AML-193 (cell line): ENCODE results near the gene TM4SF1.
"Not testable (repeated sequence)": the region's sequence is repeated elsewhere in the genome, so short reads cannot be mapped to it uniquely, and the experiment has no call there.

Experiments
- DNase-seq, 2 experiments: peaks; one replicate each; lab custom pipeline; 2025; lab: John Stamatoyannopoulos, UW

The TM4SF1 gene

GRCh38 chr3:149343951-149344350 lies 33.5 kb downstream of the TM4SF1 start:
- DNase-seq: no peak

DNA sequence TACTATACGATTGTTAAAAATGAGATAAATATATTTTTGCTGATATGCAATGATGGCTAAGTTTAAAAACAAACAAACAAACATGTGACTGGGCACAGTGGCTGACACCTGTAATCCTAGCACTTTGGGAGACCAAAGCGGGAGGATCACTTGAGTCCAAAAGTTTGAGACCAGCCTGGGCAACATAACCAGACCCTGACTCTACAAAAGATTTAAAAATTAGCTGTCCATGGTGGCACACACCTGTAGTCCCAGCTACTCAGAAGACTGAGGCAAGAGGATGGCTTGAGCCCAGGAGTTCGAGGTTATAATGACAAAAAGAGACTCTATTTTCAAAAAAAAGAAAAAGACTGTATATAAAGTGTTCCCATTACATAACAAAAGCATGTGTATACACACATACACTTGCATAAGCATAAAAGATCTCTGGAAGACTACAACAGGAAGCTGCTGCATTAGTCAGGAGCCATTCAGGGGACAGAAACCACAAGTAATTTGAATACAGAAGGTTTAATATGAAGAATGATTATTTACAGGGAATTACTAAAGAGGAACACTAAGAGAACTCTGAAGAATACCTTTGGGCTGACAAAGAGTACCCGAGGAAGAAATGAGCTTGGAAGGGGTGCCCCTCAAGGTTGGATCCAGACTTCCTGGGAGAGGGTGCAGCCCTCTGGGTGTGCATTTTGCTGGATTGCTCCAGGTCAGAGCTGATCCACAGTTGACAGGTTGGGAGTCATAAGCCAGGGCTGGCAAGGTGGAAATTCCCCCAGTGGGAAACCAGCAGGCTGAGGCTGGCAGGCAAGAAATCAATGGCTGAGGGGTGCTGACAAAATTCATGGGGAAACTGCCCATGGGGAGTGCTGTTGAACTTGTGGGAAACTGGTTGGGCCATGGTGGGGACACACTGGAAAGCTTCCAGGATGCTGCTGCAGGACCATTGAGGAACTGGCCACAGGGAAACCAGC lies 34.8 kb downstream of the TM4SF1 start:
- peak; percentile 87 to 89 for DNase-seq

DNA sequence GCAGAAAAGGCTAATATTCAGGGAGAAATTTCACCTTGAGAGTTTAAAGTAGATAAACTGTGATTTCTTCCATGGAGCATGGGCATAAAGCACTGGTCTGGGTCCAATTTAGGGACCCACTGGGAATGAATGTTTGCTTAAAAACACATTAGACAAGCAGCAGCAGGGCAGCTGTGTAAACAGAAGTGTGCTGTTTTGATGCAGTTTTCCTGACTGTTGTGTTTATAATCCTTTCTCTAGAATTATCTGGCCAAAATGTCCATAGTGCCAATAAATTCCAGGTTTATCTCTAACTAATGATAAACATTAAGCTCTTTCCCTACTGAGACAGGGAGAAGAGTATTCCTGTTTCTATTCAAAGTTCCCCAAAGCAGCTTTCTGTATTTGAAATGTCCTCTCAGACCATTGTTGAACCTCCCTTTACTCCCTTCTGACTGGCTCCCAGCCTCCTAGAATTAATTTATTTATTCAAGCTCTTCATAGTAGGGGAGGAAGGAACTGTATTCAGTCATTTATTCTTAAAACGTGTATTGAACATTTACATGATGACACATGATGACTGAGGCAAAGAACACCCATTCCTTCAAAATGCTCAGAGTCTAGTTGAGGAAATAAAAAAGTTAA lies 37.0 kb downstream of the TM4SF1 start:
- no peak for DNase-seq

DNA sequence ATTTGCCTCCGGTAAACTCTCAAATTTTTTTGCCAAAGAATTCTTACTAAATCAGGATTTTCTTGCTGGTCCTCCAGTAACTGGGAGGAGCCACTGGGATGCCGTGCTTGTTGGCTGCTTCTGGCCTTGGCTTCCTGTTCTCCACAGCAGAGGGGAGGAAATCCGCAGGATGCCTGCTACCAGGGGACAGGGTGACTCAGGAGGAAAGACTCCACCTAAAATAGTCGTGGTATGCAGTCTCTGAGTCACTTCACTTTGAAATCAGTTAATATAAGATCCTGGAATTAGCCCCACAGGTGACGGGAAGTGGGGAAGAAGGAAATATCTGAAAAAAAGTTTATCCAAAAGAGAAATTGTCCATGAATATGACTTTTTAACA lies 37.5 kb downstream of the TM4SF1 start:
- DNase-seq: peak; percentile 58 to 60

DNA sequence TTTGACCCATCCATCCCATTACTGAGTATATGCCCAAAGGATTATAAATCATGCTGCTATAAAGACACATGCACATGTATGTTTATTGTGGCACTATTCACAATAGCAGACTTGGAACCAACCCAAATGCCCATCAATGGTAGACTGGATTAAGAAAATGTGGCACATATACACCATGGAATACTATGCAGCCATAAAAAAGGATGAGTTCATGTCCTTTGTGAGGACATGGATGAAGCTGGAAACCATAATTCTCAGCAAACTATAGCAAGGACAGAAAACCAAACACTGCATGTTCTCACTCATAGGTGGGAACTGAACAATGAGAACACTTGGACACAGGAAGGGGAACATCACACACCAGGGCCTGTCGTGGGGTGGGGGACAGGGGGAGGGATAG lies 40.0 kb downstream of the TM4SF1 start:
- DNase-seq: not testable (repeated sequence)

GRCh38 chr3:149336925-149337324 lies 40.5 kb downstream of the TM4SF1 start:
- DNase-seq: no peak

GRCh38 chr3:149333176-149333859 lies 44.1 kb downstream of the TM4SF1 start, which contains the start of gene TM4SF18:
Gene TM4SF18 (minus strand): TSS chr3:149333636. CDS start chr3:149333382, 254 bp downstream.
- no peak for DNase-seq

GRCh38 chr3:149332771-149333170 lies 44.7 kb downstream of the TM4SF1 start:
- no peak for DNase-seq

GRCh38 chr3:149332227-149332765 lies 45.2 kb downstream of the TM4SF1 start:
- no peak for DNase-seq

DNA sequence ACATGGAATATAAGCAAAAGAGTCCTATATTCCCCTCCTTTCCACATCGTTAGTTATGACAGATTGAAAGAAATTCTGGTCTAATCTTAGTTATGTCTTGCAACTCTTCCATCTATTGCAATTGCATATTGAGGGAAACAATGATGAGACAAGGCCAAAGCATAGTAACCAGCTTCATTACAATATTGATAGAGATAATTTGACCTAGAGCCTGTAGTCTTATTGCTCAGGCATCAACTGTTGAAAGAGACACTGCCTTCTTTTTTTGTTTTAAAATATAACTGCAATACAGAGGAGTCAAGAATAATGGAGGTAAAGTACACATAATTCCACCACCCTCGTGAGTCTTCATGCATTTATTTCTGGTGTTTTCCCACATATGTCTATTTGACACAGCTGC lies 46.1 kb downstream of the TM4SF1 start:
- DNase-seq: no peak

DNA sequence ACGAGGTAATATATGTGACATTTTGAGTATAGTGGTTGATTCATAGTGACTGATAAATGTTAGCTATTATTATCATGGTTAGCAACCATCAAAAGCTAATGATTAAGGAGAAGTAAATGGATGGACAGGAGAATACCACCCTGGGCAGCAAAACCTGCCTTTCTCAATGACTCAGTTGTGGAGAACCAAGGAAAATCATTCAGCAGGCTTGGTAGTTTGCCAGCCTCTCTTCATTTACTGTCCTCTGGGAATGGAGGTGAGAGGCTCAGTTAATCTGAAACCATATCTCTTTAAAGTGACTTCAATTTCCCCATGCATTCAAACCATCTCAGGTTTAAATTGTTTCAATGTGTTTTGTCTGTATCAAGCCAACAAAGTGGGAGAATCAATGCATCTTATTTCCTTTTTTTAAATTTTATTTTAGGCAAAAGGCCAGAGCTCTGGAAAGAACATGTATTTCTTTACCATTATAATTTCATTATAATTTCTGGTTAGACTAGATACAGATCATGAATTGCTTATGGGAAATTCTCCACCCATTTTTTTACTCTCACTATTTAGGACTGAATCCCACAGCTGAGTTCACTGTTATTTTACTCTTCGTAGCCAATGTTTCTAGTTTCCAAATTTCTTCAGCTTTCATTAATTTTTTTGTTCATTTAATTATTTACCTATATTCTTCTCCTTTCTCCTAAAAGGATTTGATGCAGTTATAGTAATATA lies 46.7 kb downstream of the TM4SF1 start:
- no peak for DNase-seq

- DNase-seq: no peak
Measured at GRCh38 chr3:149327156-149327555, 50.3 kb downstream of the TM4SF1 start.

DNA sequence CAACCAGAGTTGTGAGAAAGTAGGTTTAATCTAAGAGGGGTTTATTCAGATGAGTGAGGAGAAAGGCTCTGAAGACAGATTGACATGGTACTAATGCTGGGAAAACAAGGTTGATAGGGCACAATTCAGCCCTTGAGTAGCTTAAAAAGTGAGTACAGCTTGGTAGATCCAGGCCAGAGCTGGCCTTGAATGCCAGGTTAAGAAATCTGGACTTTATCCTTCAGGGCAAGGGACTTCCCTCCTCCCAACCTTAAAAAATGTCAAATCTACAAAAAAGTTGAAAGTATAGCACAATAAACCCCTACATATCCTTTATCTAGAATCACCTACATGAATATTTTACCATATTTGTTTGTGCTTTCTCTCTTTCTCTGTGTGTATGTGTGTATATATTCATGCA lies 51.9 kb downstream of the TM4SF1 start:
- no peak for DNase-seq

DNA sequence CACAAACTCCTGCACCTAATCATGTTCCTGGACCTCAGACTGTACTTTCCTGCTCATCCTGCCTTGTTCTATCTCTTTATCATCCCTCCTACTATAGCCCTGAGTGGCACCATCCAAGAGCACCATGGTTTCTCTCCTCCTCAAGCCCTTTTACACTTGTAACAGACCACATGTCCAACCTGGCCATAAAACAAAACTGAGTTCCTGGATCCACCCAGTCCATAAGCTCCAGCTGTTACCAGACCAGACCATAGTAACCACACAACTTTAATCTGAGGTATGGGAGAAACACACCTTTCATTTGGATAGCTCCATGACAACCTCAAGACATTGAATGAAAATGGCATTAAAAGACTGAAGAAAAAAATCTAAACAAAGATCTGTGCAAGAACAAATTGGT lies 53.1 kb downstream of the TM4SF1 start:
- DNase-seq: no peak

- DNase-seq: no peak
Measured at GRCh38 chr3:149321640-149322039, 55.8 kb downstream of the TM4SF1 start.

DNA sequence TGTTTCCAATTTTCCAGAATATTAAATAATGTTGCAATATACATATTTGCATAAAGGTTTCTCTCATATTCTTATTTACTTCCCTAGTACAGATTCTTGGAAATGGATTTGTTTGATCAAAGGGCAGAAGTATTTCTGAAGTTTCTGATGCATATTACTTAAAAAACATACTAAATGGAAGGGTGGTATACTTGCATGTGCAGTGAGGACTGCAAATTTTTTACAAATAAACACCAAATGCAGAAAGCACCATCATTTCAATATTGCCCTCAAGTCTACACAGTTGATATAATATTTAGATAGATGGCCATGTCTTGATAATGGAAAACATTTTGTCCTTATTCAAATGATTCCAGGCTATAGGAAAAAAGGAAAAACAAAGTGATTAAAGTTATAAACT lies 56.3 kb downstream of the TM4SF1 start:
- no peak for DNase-seq

GRCh38 chr3:149319750-149320149 lies 57.7 kb downstream of the TM4SF1 start:
- DNase-seq: no peak
